ENCODE measurements around the gene UGT1A8. TPM values are rescaled to one million over a fixed set of nuclear protein-coding genes. Genes with fewer than 3 reads are reported as not detected.
A peak's percentile ranks its signal among the peaks of the same experiment; 100 is the strongest.

The UGT1A8 gene
- total RNA-seq, 2 experiments from 2014 or later = not detected

DNA sequence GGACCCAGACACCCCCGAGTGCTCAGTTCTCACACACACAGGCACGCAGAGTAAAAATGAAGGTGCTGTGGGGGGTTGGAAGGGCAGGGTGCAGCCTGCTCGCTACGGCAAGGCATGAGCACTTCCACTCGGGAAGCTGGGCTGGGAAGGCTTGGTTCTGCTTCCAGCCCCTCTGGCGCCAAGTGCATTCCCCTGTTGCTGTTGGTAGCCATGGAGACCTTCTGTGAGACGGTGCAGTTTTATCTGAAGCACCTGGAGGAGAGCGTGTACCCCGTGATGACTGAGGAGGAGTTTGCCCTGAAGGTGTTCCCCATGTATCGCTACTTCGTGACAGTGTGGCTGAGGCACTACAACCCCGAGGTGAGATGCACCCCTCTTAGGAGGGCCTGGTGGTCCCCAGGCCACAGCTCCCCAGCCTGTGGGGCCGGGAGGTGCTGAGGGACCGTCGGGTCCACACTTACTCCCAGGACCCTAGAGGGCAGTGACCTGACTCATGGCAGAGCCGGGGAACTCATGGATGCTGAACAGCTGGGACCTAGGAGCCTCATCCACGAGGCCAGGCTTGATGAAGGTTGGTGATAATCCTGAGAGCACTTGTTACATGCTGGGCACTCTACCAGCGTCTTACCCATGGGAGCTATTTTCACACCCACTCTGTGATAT lies 176.2 kb downstream of the UGT1A8 start:
- H3K27me3 Mint-ChIP-seq (ENCODE audit: low read depth) = no peaks in the 10 kb centered on the region
- no peak overlapping the region for H3K4me3 Mint-ChIP-seq
- H3K36me3 Mint-ChIP-seq (ENCODE audit: low read depth) = no peaks in the 10 kb centered on the region
- no peak for DNase-seq
- no peak overlapping the region for H3K27ac Mint-ChIP-seq
- CTCF ChIA-PET = no interaction called here
- intact Hi-C loops (cut with micrococcal nuclease) = no loop called here
- H3K4me1 Mint-ChIP-seq (ENCODE audit: low read depth) = no peaks in the 10 kb centered on the region
- no peaks in the 10 kb centered on the region for H3K9me3 Mint-ChIP-seq

DNA sequence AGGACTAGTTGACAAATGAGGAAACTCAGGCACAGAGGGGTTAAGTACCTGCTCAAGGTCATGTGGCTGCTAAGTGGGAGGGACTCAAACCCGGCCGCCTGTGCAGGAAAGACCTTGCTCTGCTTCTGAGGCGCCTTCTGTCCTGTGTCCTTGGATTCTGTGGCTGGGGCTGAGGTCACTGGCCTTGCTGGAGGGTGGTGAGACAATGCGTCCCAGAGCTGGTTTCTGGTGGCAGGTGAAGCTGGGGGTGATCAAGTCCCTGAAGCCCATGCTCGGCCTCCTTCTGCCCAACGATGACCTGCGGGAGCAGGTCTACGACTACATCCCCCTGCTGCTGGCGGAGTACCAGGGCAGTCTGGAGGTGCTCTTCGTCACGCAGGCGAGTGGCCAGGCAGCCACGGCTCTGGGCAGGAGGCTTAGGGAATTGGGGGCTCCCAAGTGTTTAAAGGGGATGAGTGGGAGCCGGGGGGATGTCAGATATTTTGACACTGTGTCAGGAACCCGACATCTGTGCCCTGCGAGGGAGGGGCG lies 176.8 kb downstream of the UGT1A8 start:
- CTCF ChIA-PET = no interaction called here
- Mint-ChIP-seq H3K4me3 (no peak overlapping the region), H3K9me3 (no peaks in the 10 kb centered on the region), H3K27ac (no peak overlapping the region), H3K36me3 (ENCODE audit: low read depth) (no peaks in the 10 kb centered on the region), H3K27me3 (ENCODE audit: low read depth) (no peaks in the 10 kb centered on the region), H3K4me1 (ENCODE audit: low read depth) (no peaks in the 10 kb centered on the region)
- no peak for DNase-seq
- intact Hi-C loops (cut with micrococcal nuclease) = no loop called here

- CTCF ChIA-PET = no interaction called here
- intact Hi-C loops (cut with micrococcal nuclease) = no loop called here
- no peaks in the 10 kb centered on the region for H3K4me1 Mint-ChIP-seq (ENCODE audit: low read depth)
- no peaks in the 10 kb centered on the region for H3K9me3 Mint-ChIP-seq
- no peak overlapping the region for H3K4me3 Mint-ChIP-seq
- no peak for DNase-seq
- no peak overlapping the region for H3K27ac Mint-ChIP-seq
- no peaks in the 10 kb centered on the region for H3K36me3 Mint-ChIP-seq (ENCODE audit: low read depth)
- no peaks in the 10 kb centered on the region for H3K27me3 Mint-ChIP-seq (ENCODE audit: low read depth)
These were observed 178.3 kb downstream of the UGT1A8 start for GRCh38 chr2:233795735-233796171.

DNA sequence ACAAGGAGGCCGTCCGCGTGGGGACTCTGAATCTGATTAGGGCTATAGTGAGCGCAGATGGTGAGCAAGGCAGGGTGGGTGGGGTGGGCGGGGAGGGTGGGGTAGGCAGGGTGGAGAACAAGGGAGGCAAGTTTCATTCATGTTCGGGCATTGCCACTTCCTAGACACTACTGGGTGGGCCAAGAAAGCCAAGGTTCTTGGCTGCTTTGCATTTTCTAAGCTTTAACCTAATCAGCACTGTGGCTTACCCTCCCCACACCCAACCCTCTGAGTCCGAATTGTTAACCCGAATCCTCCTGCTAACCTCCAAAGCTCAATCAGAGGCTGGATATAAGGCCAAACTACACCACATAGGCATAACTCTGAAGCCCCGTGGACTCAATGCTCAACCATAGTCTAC lies 178.8 kb downstream of the UGT1A8 start:
- intact Hi-C loops (cut with micrococcal nuclease) = no loop called here
- H3K36me3 Mint-ChIP-seq (ENCODE audit: low read depth) = no peaks in the 10 kb centered on the region
- no peaks in the 10 kb centered on the region for H3K27me3 Mint-ChIP-seq (ENCODE audit: low read depth)
- no peaks in the 10 kb centered on the region for H3K4me1 Mint-ChIP-seq (ENCODE audit: low read depth)
- no peak overlapping the region for H3K4me3 Mint-ChIP-seq
- no peak for DNase-seq
- no peak overlapping the region for H3K27ac Mint-ChIP-seq
- CTCF ChIA-PET = no interaction called here
- H3K9me3 Mint-ChIP-seq = no peaks in the 10 kb centered on the region

DNA sequence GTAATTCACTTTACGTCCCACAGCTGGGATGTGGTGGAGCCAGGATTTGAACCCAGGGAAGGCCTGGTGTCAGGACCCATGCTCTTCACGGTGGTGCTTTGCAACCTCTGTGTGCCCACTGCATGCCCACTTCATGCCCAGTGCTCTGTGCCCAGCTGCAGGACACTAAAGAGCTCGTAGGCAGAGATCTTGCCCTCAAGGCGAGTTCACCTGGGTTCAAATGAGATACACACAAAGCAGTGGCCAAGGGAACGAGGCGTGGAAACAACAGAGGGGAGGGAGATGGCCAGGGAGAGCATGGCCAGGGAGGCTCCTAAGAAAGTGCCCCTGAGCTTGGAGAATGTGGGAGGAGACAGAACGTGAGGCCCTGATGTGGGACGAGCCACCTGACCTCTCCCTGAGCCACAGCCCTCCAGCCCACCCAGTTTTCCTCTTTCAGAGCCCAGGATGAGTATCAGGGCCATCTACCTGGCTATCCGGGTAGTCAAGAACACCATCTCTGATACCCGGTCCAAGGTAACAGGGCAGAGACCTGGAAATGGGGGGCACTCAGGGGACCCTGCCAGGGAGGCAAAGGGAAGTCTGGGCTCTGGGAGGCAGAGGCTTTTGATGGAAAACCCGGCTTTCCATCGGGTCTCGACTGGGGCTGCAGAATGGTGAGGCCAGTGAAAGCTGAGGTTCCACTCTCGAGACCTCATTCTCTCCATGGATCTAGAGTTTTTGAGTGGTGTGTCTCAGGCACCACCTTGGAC lies 181.1 kb downstream of the UGT1A8 start:
- H3K27ac Mint-ChIP-seq = no peak overlapping the region
- CTCF ChIA-PET = no interaction called here
- no peak overlapping the region for H3K4me3 Mint-ChIP-seq
- H3K9me3 Mint-ChIP-seq = no peaks in the 10 kb centered on the region
- no peaks in the 10 kb centered on the region for H3K36me3 Mint-ChIP-seq (ENCODE audit: low read depth)
- intact Hi-C loops (cut with micrococcal nuclease) = no loop called here
- DNase-seq = no peak
- no peaks in the 10 kb centered on the region for H3K4me1 Mint-ChIP-seq (ENCODE audit: low read depth)
- H3K27me3 Mint-ChIP-seq (ENCODE audit: low read depth) = peaks cover 3% of the 10 kb centered on the region

DNA sequence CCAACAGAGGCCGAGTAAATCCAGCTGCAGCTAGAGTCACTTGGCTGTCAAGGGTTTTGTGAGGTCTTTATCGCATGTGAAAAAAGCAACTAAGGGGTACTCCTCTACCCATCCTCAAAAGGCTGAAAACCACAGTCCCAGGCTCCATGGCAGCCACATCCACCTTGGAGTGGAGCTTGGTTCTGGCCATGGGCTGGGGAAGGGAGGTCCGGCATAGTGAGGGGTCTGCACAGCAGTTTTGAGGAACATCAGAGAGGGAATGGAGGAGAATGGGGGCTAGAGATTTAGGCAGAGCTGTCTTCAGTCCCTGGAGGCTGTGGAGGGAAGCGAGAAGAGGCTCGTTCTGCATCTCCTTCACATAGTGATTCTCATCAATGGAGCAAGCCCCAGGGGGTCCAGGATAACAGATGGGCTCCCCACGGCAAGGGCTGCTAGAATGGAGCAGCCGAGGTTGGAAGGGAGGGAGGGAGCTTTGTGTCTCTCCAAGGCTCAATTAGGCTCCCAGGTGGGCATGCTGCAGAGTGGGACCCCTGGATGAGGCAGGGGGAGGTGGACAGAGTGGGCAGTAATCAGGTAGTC lies 181.7 kb downstream of the UGT1A8 start:
- CTCF ChIA-PET = no interaction called here

DNA sequence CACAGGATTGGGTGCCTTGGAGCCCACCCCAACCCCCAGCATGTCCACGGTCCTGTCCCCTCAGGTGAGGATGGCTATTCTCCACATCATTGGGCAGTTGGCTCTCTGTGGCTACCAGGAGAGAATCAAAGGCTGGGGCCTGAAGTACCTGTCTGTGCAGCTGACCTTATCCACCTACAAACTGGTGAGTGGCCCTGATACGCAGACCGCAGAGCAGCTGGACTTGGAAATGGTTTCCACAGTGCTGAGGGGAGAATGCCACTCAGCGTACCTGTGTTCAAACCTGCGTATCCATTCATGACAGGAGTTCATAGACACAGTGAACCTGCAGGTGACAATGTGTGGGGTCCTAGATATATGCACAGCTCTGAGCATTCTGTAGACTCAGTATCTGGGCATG lies 182.3 kb downstream of the UGT1A8 start:
- H3K27ac Mint-ChIP-seq = no peak overlapping the region
- no peaks in the 10 kb centered on the region for H3K36me3 Mint-ChIP-seq (ENCODE audit: low read depth)
- intact Hi-C loops (cut with micrococcal nuclease) = no loop called here
- H3K9me3 Mint-ChIP-seq = no peaks in the 10 kb centered on the region
- no peak for DNase-seq
- H3K27me3 Mint-ChIP-seq (ENCODE audit: low read depth) = peaks cover 3% of the 10 kb centered on the region
- H3K4me1 Mint-ChIP-seq (ENCODE audit: low read depth) = no peaks in the 10 kb centered on the region
- no peak overlapping the region for H3K4me3 Mint-ChIP-seq
- CTCF ChIA-PET = no interaction called here

More for the DNA sequence above, 181.7 kb downstream of the UGT1A8 start:
- H3K9me3 Mint-ChIP-seq = no peaks in the 10 kb centered on the region
- H3K27ac Mint-ChIP-seq = no peak overlapping the region
- no peak for DNase-seq
- H3K4me3 Mint-ChIP-seq = no peak overlapping the region
- H3K36me3 Mint-ChIP-seq (ENCODE audit: low read depth) = no peaks in the 10 kb centered on the region
- no peaks in the 10 kb centered on the region for H3K4me1 Mint-ChIP-seq (ENCODE audit: low read depth)
- intact Hi-C loops (cut with micrococcal nuclease) = no loop called here
- H3K27me3 Mint-ChIP-seq (ENCODE audit: low read depth) = peaks cover 3% of the 10 kb centered on the region

- Mint-ChIP-seq H3K9me3 (no peaks in the 10 kb centered on the region), H3K27ac (no peak overlapping the region), H3K36me3 (ENCODE audit: low read depth) (no peaks in the 10 kb centered on the region), H3K4me1 (ENCODE audit: low read depth) (no peaks in the 10 kb centered on the region), H3K27me3 (ENCODE audit: low read depth) (peaks cover 3% of the 10 kb centered on the region), H3K4me3 (no peak overlapping the region)
- intact Hi-C loops (cut with micrococcal nuclease) = no loop called here
- CTCF ChIA-PET = no interaction called here
- DNase-seq = no peak
These were observed 182.8 kb downstream of the UGT1A8 start for GRCh38 chr2:233800208-233800607.

GRCh38 chr2:233801357-233802131 lies 184.1 kb downstream of the UGT1A8 start:
- CTCF ChIA-PET = no interaction called here
- intact Hi-C loops (cut with micrococcal nuclease) = no loop called here
- H3K36me3 Mint-ChIP-seq (ENCODE audit: low read depth) = no peaks in the 10 kb centered on the region

GRCh38 chr2:233802132-233802815 lies 184.8 kb downstream of the UGT1A8 start:
- H3K27me3 Mint-ChIP-seq (ENCODE audit: low read depth) = peaks cover 3% of the 10 kb centered on the region
- DNase-seq = no peak
- CTCF ChIA-PET = no interaction called here

More at GRCh38 chr2:233801357-233802131, 184.1 kb downstream of the UGT1A8 start:
- no peak overlapping the region for H3K27ac Mint-ChIP-seq
- H3K27me3 Mint-ChIP-seq (ENCODE audit: low read depth) = peaks cover 3% of the 10 kb centered on the region
- H3K4me1 Mint-ChIP-seq (ENCODE audit: low read depth) = no peaks in the 10 kb centered on the region
- H3K4me3 Mint-ChIP-seq = no peak overlapping the region
- H3K9me3 Mint-ChIP-seq = no peaks in the 10 kb centered on the region
- DNase-seq = peak; percentile 39

DNA sequence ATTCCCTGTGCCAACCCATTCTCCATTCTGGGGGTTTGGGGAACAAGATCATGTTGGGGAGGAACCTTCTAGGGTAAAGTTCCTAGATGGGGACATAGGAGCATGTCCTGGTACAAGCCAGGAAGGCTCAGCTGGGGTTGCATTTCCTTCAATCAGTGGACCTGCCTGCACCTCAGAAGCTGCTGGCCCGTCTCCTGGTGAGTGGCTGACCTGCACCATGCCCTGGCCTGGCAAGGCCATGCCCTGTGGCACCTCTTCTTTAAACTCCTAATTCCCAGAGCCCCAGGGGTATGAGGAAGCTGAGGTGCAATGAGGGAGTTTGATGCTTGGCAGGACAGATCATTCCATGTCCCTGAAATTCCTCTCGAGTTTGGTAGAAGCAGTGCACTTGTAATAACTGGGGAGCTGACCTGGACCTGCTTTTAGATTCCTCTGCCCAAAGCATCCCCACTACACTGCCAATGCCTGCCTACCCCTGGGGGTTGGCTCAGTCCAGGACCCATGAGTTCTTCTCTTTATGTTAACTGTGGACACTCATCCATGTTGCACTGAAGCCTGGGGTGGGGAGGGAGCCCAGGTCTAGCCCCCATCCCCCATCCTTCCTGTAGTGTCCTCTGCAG lies 186.0 kb downstream of the UGT1A8 start:
- intact Hi-C loops (cut with micrococcal nuclease) = no loop called here
- Mint-ChIP-seq H3K4me1 (ENCODE audit: low read depth) (no peaks in the 10 kb centered on the region), H3K9me3 (no peaks in the 10 kb centered on the region), H3K36me3 (ENCODE audit: low read depth) (no peaks in the 10 kb centered on the region), H3K27me3 (ENCODE audit: low read depth) (peaks cover 3% of the 10 kb centered on the region), H3K27ac (no peak overlapping the region), H3K4me3 (no peak overlapping the region)
- no peak for DNase-seq
- CTCF ChIA-PET = interaction anchor here (1.0 kb wide), 1 partner anchor 21 kb away, joined by 3 read pairs; no protein-coding TSS in a partner anchor

More at GRCh38 chr2:233802132-233802815, 184.8 kb downstream of the UGT1A8 start:
- intact Hi-C loops (cut with micrococcal nuclease) = no loop called here
- Mint-ChIP-seq H3K4me1 (ENCODE audit: low read depth) (no peaks in the 10 kb centered on the region), H3K4me3 (no peak overlapping the region), H3K36me3 (ENCODE audit: low read depth) (no peaks in the 10 kb centered on the region), H3K9me3 (no peaks in the 10 kb centered on the region), H3K27ac (no peak overlapping the region)

Data from activated naive CD4-positive, alpha-beta T cell treated with anti-CD3 and anti-CD28 coated beads for 36 hours (primary cell).